GM19397 (cell line): ENCODE results near the gene OSMR.
"Not testable (repeated sequence)": the region's sequence is repeated elsewhere in the genome, so short reads cannot be mapped to it uniquely, and the experiment has no call there.

Source experiments
- ATAC-seq: cut with Tn5 transposase; IDR thresholded peaks from one replicate; pipeline ENCODE4 v1.9.1; 2021; ENCODE audit warnings: mild to moderate bottlenecking, moderate library complexity; ENCODE audit not compliant: unreplicated experiment

OSMR gene

DNA sequence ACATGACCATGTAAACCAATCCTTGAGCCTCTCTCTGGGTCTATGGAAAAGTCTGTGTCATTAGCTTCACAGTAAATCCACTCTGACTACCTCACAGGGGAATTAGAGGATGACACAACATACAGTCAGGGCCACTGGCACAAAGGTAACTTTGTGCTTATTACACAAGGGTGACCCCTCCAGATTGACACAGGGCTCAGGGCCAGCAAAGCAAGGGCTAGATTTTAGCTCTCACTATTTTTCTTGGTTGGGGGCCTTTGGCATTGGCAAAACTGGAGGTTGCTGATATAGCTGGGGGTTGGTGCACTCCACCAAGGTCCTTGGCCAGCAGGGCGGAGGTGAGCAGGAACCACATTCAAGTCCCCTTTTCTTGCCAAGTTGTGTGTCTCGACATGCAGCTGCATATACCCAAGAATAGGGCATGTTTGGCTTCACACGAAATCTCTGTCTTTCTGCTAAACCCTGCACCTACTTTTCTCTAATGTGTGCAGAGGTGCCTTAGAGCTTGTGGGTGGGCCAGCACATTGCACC, 15.2 kb upstream of the OSMR start:
- ATAC-seq, result no peak

DNA sequence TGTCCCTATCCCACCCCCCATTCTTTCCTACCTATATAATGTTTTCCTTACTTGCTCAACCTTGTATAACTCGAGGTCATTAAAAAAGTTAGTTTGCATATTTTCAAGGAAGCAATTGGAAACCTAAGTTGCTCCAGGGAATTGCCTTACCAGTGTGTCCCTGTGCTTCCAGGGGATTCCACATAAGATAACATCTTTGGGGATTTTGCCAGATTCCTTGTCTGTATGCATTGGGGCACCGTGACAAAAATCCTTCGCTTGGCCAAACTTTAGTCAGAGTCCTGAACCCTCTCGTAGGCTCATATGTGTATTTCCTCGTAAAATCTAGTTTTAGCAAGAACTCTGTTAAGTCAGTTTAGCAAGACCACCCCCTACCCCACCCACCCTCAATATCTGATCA, 14.7 kb upstream of the OSMR start:
- no peak for ATAC-seq

DNA sequence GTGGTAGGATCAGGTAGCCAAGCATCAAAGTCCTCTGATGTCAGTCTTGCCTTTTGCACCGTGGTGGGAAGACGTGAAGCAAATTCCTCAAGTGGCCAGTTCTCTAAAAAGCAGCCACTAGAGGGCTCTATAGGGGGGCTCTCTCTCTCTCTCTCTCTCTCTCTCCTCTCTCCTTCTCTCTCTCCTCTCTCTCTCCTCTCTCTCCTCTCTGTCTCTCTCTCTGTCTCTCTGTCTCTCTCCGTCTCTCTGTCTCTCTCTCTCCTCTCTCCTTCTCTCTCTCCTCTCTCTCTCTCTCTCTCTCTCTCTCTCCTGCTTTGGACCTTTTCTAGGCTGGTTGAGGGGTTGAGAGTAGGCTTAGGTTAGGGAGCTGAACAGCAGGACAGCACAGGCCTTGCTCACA, 13.9 kb upstream of the OSMR start:
- ATAC-seq, result no peak

DNA sequence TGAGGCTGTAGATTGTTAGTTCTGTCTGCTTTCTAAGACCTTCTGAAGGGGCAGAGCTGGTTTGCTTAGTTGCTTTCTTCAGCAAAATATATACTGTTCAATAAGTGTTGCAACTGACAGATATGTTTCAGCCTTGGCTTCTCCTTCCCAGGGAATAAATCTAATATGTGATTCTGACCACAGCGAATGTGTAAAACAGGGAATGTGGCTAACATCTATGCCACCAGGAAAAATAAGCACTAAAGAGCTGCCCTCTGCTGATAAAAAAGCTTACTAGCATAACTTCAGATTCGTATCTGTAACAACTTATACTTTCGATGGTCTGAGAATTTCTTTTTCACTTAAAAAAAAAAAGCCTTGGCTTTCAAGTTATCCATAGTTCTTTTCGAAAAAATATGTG, 13.0 kb upstream of the OSMR start:
- ATAC-seq, result no peak

DNA sequence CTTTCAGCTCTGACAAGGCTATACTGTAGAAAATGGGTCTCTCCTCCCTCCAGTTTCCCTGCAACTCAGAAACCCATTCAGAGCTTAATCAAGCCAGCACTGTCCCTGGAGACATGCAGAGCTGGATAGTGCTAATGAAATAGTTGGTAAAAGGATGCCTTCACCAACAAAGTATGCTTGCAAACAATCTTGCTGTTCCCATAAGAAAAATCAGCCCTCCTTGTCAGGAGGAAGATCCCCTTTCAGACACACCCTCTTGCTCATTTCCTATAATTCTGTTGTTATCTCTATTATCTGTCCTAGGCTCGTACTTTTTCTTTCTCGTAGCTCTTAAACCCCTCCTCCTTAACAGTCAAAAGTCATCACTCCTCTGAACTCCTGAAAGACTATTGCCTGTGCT, 9.9 kb upstream of the OSMR start:
- no peak for ATAC-seq

DNA sequence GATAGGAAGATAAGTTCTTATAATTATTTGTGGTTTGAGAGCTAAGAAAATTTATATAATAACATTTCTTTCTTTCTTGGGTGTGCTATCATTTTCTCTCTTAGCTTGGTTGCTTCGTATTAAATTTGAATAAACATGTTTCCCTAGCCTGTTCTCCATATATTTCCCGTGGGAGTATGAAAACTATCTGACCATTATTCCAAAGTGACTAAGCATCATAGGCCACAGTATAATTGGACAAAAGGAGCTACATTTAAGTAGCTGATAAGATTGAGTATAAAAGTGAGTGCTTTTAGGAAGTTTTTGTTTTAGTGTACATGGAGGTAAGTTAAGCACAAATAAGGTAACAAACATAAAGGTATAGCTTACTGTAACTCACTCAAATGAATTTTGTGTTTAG, 8.4 kb upstream of the OSMR start:
- ATAC-seq, result no peak

DNA sequence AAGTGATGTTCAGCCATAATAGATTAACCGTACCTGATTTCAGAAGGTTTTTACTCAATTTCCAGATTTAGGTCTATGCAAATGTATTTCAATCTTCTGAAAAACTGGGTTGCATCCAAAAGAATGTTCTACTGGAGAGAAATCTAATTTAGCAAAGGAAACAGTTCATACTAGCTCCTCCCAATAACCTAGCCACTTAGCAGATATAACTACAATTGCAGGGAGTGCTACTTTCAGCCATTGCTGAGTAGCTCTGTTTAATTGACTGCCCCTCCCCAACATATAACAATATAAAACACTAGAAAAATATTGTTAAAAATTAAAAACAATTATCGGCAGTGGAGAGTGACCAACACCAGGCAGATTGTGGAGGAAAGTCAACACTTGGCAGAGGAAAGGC, 7.9 kb upstream of the OSMR start:
- ATAC-seq, result no peak

DNA sequence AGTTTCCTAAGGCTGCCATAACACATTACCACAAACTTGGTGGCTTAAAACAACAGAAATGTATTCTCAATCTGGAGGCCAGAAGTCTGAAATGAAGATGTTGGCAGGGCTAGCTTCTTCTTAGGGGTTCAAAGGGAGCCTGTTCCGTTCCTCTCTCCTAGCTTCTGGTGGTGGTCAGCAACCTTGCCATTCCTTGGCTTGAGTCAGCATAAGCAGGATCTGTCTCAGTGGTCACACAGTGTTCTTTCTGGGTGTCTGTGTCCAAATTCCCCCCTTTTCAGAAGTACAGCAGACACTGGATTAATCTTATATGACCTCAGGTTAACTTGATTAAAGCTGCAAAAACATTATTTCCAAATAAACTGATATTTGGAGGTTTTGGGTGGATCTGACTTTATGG, 2.1 kb upstream of the OSMR start:
- no peak for ATAC-seq

DNA sequence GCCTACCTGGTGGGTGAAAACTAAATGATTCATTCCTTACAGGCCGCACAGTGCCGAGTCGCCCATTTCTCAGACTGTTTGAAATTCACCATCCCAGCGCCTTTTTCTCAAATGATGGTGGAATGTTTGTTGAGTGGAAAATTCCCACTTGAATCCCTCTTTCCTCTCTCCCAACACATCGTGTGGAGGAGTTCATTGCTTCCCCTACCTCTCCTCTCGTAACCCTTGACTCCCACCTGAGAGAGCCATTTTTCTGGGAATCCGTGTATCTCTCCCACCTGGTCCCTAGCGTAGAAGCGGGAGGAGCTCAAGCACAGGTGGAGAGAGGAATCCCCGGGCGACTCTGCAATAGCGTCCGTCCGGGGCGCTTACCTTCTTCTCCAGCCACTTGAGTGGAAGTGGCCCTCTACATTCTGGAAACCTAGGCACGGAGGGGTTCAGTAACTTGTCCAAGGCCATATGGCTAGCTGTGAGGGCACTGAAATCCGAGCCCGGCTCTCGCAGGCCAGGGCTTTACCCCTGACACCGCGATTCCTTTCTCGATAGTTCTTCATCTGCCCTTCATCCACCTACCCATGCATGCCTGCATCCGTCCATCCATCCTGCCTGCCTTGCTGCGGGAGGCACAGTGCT, 683 bp downstream of the OSMR start:
- no peak for ATAC-seq

DNA sequence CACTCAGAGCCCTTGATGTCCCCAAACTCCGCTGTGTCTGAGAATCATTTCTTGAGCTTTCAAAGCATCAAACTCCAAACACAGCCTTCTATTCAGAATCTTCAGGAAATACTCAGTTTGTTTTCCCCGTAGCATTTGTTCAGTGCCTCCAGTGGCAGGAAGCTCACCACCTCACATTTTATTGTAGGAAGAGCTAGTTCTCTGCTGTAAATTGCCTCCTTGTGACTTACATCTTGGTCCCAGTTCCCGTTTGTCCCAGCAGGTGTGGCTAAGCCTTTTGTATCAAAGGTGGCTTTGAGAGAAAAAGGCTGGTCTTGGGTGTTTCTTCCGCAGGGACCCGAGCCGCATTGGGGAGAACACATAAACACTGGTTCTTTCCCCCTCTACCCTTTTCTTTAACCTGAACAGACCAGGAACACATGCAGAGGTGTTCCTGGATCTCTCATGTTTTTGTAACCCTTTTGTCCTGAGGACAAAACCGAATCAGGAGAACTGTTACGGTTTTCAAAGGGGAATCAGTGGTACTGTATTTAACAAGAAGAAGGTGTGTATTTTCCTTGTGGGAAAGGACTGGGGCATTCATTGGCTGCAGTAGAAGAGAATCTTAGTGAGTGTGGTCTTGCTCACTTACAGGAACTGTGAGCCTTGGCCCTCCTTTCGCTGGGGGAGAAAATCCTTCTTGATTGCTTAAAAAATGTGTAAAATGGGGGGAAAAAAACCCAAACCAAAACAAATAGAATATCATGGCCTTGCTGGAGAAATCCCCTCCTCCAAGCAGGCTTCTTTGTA, 1.9 kb downstream of the OSMR start:
- ATAC-seq, result no peak

DNA sequence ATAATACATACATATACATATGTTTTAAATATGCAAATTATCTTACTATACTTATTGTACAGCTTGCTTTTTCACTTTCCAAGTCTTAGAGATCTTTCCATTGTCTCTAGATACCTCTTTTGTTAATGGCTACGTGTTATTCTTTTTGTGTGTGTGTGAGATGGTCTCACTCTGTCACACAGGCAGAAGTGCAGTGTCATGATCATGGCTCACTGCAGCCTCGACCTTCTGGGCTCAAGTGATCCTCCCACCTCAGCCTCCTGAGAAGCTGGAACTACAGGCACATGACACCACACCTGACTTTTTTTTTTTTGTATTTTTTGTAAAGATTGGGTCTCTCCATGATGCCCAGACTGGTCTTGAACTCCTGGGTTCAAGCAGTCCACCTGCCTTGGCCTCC, 2.8 kb downstream of the OSMR start:
- ATAC-seq, result no peak

DNA sequence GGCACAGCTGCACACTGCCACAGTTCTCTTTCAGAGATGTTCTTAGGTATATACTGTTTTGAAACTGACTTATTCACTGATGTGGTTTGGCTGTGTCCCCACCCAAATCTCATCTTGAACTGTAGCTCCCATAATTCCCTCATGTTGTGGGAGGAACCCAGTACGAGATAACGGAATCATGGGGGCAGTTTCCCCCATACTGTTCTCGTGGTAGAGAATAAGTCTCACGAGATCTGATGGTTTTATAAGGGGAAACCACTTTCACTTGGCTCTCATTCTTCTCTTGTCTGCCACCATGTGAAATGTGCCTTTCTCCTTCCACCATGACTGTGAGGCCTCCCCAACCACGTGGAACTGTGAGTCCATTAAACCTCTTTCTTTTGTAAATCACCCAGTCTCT, 5.8 kb downstream of the OSMR start:
- ATAC-seq, result not testable (repeated sequence)

DNA sequence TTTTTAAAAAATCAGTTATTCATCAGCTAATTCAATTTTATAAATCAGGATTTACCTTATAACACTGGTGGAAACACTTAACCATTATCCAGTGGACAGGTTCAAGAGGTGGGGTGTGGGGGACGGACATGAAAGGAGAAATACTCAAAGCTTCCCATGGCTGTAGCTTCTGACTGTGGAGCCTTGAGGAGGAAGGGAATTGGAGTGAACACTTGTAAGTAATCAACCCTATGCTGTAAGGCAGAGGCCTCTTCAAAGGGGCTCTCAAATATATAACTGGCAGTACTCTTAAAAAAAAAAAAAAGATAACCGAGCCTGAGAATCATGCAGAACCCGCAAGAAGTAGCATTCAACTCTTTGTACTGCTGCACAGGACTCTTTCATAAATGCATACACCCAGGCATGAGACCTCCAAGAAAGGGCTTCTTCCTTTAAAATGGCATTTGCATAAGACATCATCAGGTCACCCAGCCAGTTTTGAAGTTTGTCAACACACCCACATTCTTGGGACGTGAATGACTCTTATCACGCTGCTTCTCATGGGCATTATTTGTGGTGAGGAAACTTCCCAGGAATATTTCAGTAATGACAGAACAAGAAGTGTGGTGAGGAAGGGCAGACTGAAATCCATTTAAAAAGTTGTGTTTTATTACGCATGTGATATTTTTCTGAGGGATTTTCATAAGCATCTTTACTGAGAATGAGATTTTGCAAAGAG, 8.1 kb downstream of the OSMR start:
- ATAC-seq, result no peak

DNA sequence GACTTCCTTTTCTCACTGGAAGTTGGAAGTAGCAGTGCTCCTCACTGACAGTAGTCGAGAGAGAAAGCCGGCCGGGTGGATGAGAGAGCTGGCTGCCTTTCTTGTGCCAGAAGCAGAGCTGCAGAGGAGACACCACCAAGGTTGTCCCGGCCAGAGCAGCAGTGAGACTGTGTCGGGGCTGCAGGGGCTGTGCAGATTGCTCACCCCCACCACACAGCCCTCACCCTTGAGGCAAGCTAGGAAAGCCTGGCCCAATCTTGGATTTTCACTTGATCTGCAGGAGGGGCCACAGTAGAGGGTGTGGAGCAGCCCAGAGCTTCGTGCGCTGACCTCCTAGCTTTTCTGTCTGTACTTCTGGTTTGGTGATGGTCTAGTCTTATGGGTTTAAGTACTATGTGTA, 9.1 kb downstream of the OSMR start:
- no peak for ATAC-seq

DNA sequence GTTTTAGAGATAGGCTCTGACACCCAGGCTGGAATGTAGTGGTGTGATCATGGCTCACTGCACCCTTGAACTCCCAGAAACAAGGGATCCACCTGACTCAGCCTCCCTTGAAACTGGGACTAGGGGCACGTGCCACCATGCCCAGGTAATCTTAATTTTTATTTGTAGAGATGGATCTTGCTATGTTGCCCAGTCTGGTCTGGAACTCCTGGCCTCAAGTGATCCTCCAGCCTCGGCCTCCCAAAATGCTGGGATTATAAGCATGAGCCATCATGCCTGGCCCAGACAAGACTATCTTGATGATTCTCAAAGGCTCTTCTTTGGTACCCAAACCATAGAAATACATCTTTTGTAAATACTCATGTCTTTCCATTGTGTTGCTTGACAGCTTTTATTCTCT, 10.8 kb downstream of the OSMR start:
- no peak for ATAC-seq

DNA sequence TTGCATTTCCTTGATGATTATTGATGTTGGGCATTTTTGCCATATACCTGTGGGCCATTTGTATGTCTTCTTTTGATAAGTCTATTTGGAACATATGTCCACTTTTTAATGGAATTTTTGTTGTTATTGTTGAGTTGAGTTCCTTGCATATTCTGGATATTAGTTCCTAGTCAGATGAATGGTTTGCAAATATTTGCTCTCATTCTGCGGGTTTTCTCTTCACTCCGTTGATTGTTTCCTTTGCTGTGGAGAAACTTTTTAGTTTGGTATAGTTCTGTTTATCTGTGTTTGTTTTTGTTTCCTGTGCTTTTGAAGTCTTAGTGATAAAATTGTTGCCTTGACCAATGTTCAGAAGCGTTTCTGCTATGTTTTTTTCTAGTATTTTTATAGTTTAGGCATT, 13.0 kb downstream of the OSMR start:
- ATAC-seq, result no peak

DNA sequence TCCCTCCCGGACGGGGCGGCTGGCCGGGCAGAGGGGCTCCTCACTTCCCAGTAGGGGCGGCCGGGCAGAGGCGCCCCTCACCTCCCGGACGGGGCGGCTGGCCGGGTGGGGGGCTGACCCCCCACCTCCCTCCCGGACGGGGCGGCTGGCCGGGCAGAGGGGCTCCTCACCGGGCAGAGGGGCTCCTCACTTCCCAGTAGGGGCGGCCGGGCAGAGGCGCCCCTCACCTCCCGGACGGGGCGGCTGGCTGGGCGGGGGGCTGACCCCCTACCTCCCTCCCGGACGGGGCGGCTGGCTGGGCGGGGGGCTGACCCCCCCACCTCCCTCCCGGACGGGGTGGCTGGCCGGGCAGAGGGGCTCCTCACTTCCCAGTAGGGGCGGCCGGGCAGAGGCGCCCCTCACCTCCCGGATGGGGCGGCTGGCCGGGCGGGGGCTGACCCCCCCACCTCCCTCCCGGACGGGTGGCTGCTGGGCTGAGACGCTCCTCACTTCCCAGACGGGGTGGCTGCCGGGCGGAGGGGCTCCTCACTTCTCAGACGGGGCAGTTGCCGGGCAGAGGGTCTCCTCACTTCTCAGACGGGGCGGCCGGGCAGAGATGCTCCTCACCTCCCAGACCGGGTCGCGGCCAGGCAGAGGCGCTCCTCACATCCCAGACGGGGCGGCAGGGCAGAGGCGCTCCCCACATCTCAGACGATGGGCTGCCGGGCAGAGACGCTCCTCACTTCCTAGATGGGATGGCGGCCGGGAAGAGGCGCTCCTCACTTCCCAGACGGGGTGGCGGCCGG, 16.4 kb downstream of the OSMR start:
- ATAC-seq, result not testable (repeated sequence)

DNA sequence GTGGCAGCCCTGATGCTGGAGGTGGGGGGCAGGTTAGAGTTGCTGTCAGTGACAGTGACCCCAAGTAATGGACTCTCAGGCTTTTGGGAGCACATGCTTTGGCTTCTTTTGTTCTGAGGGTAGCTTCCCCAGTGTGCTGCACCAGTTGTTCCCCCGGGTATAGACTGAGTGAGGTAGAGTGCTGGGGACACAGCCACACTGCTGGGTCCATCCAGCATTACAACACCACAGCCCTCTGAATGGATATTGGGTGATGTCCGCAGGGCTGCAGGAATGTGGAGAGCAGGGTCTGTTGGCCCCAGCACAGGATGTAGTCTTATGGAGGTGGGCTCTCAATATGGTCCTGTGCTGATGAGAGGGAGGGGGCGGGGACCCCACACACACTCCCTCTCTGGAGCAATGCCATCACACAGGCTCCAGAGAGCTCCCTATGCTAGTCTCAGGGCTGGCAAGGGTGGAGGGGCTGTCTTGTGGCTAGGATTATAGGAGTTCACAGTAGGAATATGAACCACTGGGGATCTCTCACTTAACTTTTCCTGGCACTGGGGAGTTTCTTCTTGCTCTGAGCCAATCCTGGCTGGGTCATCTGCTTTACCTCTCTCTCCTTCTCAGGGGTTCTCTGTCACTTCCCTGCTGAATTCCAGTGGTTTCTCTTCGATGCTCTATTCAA, 20.7 kb downstream of the OSMR start:
- no peak for ATAC-seq

DNA sequence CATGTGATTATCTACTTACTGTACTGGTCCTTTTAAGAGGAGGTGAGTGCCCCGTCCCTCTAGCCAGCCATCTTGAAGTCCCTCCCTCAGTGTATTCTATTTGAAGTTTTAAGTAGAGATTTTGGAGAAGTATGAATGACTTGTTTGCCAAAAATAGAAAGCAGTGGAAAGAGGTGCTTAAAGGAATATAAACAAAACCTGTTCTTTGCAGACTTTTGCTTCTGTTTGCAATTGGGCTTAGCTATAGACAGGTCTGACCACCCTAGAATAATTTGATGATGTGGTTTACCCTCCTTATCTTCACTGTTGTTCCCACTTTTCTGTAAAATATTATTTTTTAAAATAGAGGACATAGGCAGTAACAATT, 21.2 kb downstream of the OSMR start:
- ATAC-seq, result no peak

DNA sequence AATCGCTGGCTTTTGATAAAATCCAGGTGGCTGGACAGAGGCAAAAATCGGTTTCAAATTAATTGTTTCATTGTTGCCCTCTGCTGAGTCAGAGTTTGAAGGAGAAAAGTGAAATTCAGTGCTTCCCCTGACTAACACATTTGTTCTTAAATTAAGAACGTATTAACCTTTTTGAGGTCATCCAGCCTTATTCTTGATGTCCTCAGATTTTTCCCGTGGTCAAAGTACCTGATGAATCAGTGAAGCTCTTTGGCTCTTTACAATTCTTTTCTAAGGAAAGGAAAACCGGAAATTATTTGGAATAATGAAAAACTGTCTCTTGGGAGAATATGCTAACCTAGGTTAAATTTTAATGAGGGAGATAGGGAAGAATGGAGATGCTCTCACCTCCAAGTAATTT, 21.6 kb downstream of the OSMR start:
- no peak for ATAC-seq

DNA sequence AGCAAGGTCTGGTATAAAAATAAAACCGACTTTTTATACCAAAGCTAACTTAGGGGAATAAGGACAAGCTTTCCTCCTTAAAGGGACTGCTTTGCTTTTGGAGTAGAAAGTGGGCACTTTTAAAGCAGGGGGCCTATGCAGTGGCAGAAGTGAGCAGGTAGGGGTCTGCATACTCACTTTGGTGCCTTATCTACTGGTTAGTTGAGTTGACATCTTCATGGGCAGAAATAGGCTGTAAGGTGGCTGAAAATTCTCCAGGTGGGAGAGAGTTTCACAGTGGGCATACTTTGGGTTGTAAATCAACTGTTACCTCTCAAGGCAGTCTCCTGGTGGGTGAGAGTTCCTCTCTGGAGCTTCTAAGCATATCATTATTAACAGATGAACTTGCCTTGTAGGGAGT, 24.8 kb downstream of the OSMR start:
- no peak for ATAC-seq
